Measurements from ENCODE around the gene CAMTA1. TPM values are rescaled to one million over a fixed set of nuclear protein-coding genes. Genes with fewer than 3 reads are reported as not detected.

Gene CAMTA1
- total RNA-seq, 1 donor from 2014 or later, result 268 TPM

- H3K27me3 ChIP-seq, result no peaks in the 10 kb centered on the region
Measured at GRCh38 chr1:7591565-7591964, 806.3 kb downstream of the CAMTA1 start.

GRCh38 chr1:7592120-7592798 is 807.0 kb downstream of the CAMTA1 start:
- Mint-ChIP-seq H3K27me3 (ENCODE audit: insufficient read depth, low read depth) (peaks cover 5% of the 10 kb centered on the region), H3K4me1 (no peaks in the 10 kb centered on the region), H3K4me3 (no peak overlapping the region), H3K9me3 (no peaks in the 10 kb centered on the region), H3K36me3 (no peaks in the 10 kb centered on the region), H3K27ac (no peak overlapping the region)
- no peaks in the 10 kb centered on the region for H3K9me3 ChIP-seq (ENCODE audit: low read depth)
- H3K4me1 ChIP-seq, result no peaks in the 10 kb centered on the region
- H3K27me3 ChIP-seq, result no peaks in the 10 kb centered on the region
- TF ChIP-seq CTCF (IDR thresholded peaks at IDR 0.05), result no peak
- TF ChIP-seq EZH2phosphoT487 (IDR thresholded peaks at IDR 0.05), result no peak
- TF ChIP-seq EZH2 (IDR thresholded peaks at IDR 0.05), result no peak
- H3K27ac ChIP-seq, result no peak overlapping the region
- H4K20me1 ChIP-seq (ENCODE audit: low read depth), result no peaks in the 10 kb centered on the region
- no peak overlapping the region for H3K4me3 ChIP-seq
- H3K36me3 ChIP-seq, result no peaks in the 10 kb centered on the region
- no peaks in the 10 kb centered on the region for H3K79me2 ChIP-seq (ENCODE audit: low read depth)
- no peak overlapping the region for H3K4me2 ChIP-seq
- DNase-seq (ENCODE audit: low spot score), result no peak
- H3F3A ChIP-seq (ENCODE audit: low read depth), result no peaks in the 10 kb centered on the region
- H3K9ac ChIP-seq, result no peak overlapping the region
- H2AFZ ChIP-seq (replicated peaks), result no peak overlapping the region

More at GRCh38 chr1:7591565-7591964, 806.3 kb downstream of the CAMTA1 start:
- no peak overlapping the region for H3K9ac ChIP-seq
- DNase-seq (ENCODE audit: low spot score), result no peak
- Mint-ChIP-seq H3K4me3 (no peak overlapping the region), H3K27ac (no peak overlapping the region), H3K27me3 (ENCODE audit: insufficient read depth, low read depth) (peaks cover 4% of the 10 kb centered on the region), H3K4me1 (no peaks in the 10 kb centered on the region), H3K9me3 (no peaks in the 10 kb centered on the region), H3K36me3 (no peaks in the 10 kb centered on the region)
- no peaks in the 10 kb centered on the region for H3K36me3 ChIP-seq
- H3K4me3 ChIP-seq, result no peak overlapping the region
- no peaks in the 10 kb centered on the region for H3F3A ChIP-seq (ENCODE audit: low read depth)
- no peaks in the 10 kb centered on the region for H3K79me2 ChIP-seq (ENCODE audit: low read depth)
- no peak overlapping the region for H2AFZ ChIP-seq (replicated peaks)
- no peaks in the 10 kb centered on the region for H3K9me3 ChIP-seq (ENCODE audit: low read depth)
- H3K4me2 ChIP-seq, result no peak overlapping the region
- H3K4me1 ChIP-seq, result no peaks in the 10 kb centered on the region
- no peak for TF ChIP-seq CTCF (IDR thresholded peaks at IDR 0.05)
- no peak for TF ChIP-seq EZH2 (IDR thresholded peaks at IDR 0.05)
- no peak for TF ChIP-seq EZH2phosphoT487 (IDR thresholded peaks at IDR 0.05)
- no peak overlapping the region for H3K27ac ChIP-seq
- H4K20me1 ChIP-seq (ENCODE audit: low read depth), result no peaks in the 10 kb centered on the region

- no peak overlapping the region for H3K27ac Mint-ChIP-seq
- no peak for DNase-seq (ENCODE audit: low spot score)
Measured at GRCh38 chr1:7594002-7594713, 808.9 kb downstream of the CAMTA1 start.

More at GRCh38 chr1:7594002-7594713, 808.9 kb downstream of the CAMTA1 start:
- Histone ChIP-seq H3K79me2 (ENCODE audit: low read depth) (no peaks in the 10 kb centered on the region), H3K4me3 (no peak overlapping the region), H3K4me1 (no peaks in the 10 kb centered on the region), H3K9me3 (ENCODE audit: low read depth) (no peaks in the 10 kb centered on the region), H4K20me1 (ENCODE audit: low read depth) (no peaks in the 10 kb centered on the region), H3K27ac (no peak overlapping the region), H3K36me3 (no peaks in the 10 kb centered on the region), H3K27me3 (no peaks in the 10 kb centered on the region), H2AFZ (replicated peaks) (no peak overlapping the region), H3K9ac (no peak overlapping the region), H3F3A (ENCODE audit: low read depth) (no peaks in the 10 kb centered on the region), H3K4me2 (no peak overlapping the region)
- H3K4me1 Mint-ChIP-seq, result no peaks in the 10 kb centered on the region
- TF ChIP-seq EZH2phosphoT487 (IDR thresholded peaks at IDR 0.05), result no peak
- TF ChIP-seq CTCF (IDR thresholded peaks at IDR 0.05), result no peak
- TF ChIP-seq EZH2 (IDR thresholded peaks at IDR 0.05), result no peak
- no peaks in the 10 kb centered on the region for H3K36me3 Mint-ChIP-seq
- H3K4me3 Mint-ChIP-seq, result no peak overlapping the region
- H3K9me3 Mint-ChIP-seq, result peaks cover under 1% of the 10 kb centered on the region
- peaks cover 3% of the 10 kb centered on the region for H3K27me3 Mint-ChIP-seq (ENCODE audit: insufficient read depth, low read depth)

All from neural progenitor cell (in vitro differentiated cells).